GM12873 (cell line): ENCODE data around the gene IL23A.

ENCODE experiments used
- TF ChIP-seq, protein P1 (sequence below): IDR thresholded peaks from 2 replicates; pipeline ENCODE4 v1.5.1; 2012; ENCODE audit warnings: low read depth, mild to moderate bottlenecking, moderate library complexity, low read length, control low read depth; ENCODE audit not compliant: insufficient read depth; ENCODE audit errors: missing control alignments

Gene IL23A

DNA sequence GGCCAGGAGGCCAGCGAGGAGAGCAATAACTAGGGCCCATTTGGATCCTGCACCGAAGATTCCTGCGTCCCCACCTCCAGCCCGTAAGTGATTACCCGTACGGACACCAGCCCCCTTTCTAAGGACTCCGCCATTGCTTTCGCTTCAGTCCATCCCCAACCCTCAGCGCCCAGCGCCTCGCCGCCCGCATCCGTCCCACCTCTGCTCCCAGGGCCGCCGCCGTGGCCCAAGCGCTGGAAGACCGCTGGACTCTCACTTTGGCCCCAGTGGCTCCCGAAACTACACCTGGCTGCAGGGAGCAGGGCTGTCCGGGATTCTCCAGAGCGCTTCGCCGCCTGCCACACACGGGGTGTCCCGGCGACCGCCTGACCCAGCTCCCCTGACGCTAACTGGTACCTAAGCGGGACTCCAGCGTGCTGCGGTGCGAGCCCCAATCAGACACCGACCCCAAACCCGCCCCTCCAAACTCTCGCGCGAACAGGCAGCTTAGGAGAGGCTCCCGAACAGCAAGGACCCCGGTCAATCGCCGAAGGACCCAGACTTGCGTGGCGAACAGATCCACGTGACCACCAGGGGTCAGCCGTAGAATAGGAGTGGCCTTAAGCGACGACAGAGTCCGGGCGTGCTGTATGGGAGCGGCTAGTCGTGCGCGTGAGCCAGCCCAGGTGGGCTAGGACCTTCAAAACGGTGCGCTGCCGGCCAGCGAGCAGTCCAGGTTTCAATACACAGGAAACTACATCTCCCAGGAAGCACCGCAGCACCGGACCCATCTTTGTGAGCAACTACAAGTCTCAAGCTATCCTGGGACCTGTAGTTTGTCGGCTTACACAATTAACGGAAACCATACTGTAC, 22.8 kb upstream of the IL23A start, which contains the start of gene CNPY2:
Gene CNPY2, minus strand, starts transcription at position 367 of the 852 bp plus-strand sequence. CDS start 771 bp downstream, outside the sequence.
- TF ChIP-seq, protein P1, sequence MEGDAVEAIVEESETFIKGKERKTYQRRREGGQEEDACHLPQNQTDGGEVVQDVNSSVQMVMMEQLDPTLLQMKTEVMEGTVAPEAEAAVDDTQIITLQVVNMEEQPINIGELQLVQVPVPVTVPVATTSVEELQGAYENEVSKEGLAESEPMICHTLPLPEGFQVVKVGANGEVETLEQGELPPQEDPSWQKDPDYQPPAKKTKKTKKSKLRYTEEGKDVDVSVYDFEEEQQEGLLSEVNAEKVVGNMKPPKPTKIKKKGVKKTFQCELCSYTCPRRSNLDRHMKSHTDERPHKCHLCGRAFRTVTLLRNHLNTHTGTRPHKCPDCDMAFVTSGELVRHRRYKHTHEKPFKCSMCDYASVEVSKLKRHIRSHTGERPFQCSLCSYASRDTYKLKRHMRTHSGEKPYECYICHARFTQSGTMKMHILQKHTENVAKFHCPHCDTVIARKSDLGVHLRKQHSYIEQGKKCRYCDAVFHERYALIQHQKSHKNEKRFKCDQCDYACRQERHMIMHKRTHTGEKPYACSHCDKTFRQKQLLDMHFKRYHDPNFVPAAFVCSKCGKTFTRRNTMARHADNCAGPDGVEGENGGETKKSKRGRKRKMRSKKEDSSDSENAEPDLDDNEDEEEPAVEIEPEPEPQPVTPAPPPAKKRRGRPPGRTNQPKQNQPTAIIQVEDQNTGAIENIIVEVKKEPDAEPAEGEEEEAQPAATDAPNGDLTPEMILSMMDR: no peak

DNA sequence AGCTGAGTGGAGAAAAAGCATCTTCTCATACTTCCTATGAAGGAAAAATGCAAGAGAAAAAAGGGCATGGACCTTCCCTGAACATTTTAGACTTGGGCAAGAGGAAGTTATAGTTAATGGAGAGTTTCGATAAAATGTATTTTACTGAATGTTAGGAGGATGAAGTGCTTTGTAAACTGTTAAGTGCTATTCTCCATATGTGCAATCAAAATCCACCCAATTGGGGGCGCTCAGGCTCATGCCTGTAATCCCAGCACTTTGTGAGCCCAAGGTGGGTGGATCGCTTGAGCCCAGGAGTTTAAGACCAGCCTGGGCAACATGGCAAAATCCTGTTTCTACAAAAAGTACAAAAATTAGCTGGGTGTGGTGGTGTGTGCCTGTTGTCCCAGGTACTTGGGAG, 21.0 kb upstream of the IL23A start:
- TF ChIP-seq, protein P1: peak; percentile 8

DNA sequence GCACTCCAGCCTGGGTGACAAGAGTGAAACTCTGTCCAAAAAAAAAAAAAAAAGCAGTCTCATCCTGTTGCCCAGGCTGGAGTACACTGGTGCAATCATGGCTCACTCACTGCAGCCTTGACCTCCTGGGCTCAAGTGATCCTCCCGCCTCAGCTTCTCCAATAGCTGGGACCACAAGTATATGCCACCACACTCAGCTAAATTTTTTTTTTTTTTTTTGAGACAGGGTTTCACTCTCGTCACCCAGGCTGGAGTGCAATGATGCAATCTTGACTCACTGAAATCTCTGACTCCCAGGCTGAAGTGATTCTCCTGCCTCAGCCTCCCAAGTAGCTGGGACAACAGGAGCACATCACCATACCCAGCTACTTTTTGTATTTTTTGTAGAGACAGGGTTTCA, 17.7 kb upstream of the IL23A start:
- TF ChIP-seq, protein P1: no peak

DNA sequence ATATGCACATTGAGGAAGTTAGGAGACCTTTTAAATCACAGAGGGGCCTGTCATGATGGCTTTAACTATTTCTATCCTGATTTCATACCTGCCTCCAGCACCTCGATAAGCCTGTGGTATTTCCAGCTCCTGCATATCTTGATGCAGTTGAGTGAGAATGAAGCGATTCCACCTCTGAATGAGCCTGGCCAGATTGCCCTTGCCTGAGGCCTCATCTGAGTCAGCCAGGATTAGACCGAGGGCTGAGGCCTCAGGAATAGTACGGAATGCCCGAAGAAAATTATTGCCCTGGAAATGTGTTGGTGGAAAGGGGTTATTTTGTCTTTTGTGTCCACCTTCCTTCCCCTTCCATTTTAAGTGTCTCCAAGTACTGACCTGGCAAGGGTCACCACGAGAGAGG, 14.5 kb upstream of the IL23A start:
- TF ChIP-seq, protein P1: no peak

DNA sequence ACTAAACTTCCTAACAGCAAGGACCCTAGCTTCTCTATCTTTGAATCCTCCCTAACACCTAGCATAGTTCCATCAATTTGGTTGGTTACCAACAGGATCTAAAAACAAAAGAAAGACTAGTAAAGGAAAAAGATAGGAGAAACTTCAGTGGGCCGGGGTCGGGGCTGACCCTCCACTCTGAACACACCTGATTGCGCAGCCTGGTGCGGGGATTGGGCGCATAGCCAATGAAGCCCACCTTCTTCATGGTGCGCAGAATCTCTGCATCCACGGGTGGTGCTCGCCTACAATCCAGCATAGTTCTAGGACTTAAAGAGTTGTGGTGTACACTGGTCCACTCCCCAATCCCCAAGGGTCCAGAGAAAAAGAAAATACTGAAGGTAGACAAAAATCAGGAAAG, 12.6 kb upstream of the IL23A start:
- TF ChIP-seq, protein P1: no peak

DNA sequence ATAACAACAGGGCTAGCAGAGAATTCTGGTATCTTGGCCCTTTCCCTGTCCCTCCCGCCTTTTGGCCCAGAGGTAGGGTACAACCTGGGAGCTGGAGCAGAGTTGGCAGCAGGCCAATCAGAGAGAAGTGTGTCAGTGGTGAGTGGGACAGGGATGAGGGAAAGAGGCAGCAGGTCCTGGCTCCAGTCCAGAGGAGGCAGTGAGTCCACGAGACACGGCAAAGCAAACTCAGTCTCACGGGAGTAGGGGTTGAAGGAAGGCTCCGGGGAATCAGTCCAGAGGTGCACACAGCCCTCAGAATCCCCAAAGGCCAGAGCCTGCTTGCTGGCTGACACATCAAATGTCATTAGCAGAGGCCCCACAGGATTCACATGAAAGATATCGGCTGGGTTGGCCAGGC, 12.2 kb upstream of the IL23A start:
- TF ChIP-seq, protein P1: no peak

DNA sequence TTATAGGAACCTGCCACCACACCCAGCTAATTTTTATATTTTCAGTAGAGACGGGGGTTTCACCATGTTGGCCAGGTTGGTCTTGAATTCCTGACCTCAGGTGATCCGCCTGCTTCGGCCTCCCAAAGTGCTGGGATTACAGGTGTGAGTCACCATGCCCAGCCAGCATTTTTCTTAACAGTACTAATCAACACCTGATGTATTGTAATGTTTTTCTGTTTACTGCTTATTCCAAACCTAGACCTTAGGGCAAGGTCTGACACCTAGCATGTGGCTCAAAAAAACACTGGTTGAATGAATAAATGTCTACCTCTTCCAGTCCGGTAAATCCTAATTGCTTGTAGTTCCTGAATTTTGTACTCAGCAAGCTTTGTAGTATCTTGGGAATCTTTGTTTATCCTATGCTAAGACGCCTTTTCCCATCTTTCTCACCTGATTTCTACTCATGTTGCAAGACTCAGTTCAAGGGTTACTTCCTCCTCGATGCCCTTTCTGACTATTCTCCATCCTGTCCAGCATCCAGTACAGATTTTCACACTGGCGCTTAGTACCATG, 7.7 kb upstream of the IL23A start:
- TF ChIP-seq, protein P1: no peak
